GM12878 (cell line): Measurements from ENCODE around the gene PURA. TPM values are rescaled to one million over a fixed set of nuclear protein-coding genes. Genes with fewer than 3 reads are reported as not detected.

Experiments used
- ATAC-seq: fragments of 200-7000 bp; cut with Tn5 transposase; 3 replicates; pipeline ENCODE4 v1.9.1; 2020; ENCODE audit warnings: mild to moderate bottlenecking, moderate library complexity
- BruUV-seq: library from RNA; stranded (reverse); fragments of 400-500 nt; replicated peaks from 2 replicates; lab custom pipeline; 2021; lab: Mats Ljungman, UMichigan
- CTCF ChIA-PET: fragments of 300-600 bp; sonication (Branson Sonifier 250); formaldehyde crosslinking; extraction: SDS; loops from one replicate; lab custom pipeline; 2021; ENCODE audit warnings: inconsistent platforms; lab: Yijun Ruan, JAX
- POLR2A ChIA-PET: fragments of 350-600 bp; formaldehyde crosslinking; extraction: SDS; loops from one replicate; lab custom pipeline; 2021; ENCODE audit warnings: inconsistent platforms; lab: Charles Lee
- RAD21 ChIA-PET: fragments of 300-600 bp; sonication (Branson Sonifier 250); formaldehyde crosslinking; loops from one replicate; lab custom pipeline; 2023; ENCODE audit warnings: antibody characterized with exemption; ENCODE audit not compliant: unreplicated experiment; lab: Charles Lee
- SMC1A ChIA-PET: fragments of 300-600 bp; sonication (Branson Sonifier 250); formaldehyde crosslinking; loops from one replicate; lab custom pipeline; 2023; ENCODE audit not compliant: unreplicated experiment, uncharacterized antibody; lab: Charles Lee
- DNase-seq: peaks from one replicate; pipeline ENCODE4 v3.0.0-alpha.2; 2011; ENCODE audit warnings: low read depth, low spot score
- FAIRE-seq: peaks from 3 replicates; lab custom pipeline; 2011; peaks lifted over from hg19 to GRCh38; lab: Jason Lieb, UNC
- H2AFZ ChIP-seq: 2 replicates; pipeline ENCODE4 v1.6.0; 2011; ENCODE audit warnings: low read depth, low read length, control low read depth; ENCODE audit not compliant: control insufficient read depth
- H3K27ac ChIP-seq: 2 replicates; pipeline ENCODE4 v1.5.1; 2011; ENCODE audit warnings: control low read depth; ENCODE audit not compliant: control insufficient read depth, insufficient read depth
- H3K27me3 ChIP-seq, 2 experiments: replicated peaks in 1 of 2; 2 replicates each; pipeline versions ENCODE4 v1.6.0 to v1.6.1; 2011; ENCODE audit warnings: low read length in 1 of 2; ENCODE audit not compliant: control insufficient read depth in 2 of 2, insufficient read depth in 2 of 2
- H3K36me3 ChIP-seq, 2 experiments: 2 replicates each; pipeline ENCODE4 v1.5.1; 2011; ENCODE audit warnings: low read length in 1 of 2; ENCODE audit not compliant: control insufficient read depth in 2 of 2, insufficient read depth in 2 of 2
- H3K4me1 ChIP-seq: 2 replicates; pipeline ENCODE4 v1.6.1; 2011; ENCODE audit warnings: mild to moderate bottlenecking, low read length, moderate library complexity, mixed read lengths; ENCODE audit not compliant: control insufficient read depth, insufficient read depth
- H3K4me2 ChIP-seq: 2 replicates; pipeline ENCODE4 v1.6.0; 2011; ENCODE audit warnings: control low read depth; ENCODE audit not compliant: control insufficient read depth, insufficient read depth
- H3K4me3 ChIP-seq: fragments of 200-600 bp; sonication (generic); 2 replicates; pipeline ENCODE4 v1.5.1; 2016
- H3K79me2 ChIP-seq: 2 replicates; pipeline ENCODE4 v1.6.0; 2011; ENCODE audit warnings: low read length; ENCODE audit not compliant: control insufficient read depth, insufficient read depth
- H3K9ac ChIP-seq: 2 replicates; pipeline ENCODE4 v1.8.0; 2011; ENCODE audit warnings: low read length, control low read depth, mixed read lengths; ENCODE audit not compliant: control insufficient read depth, insufficient read depth
- H3K9me3 ChIP-seq: replicated peaks from 3 replicates; pipeline ENCODE4 v1.5.1; 2011; ENCODE audit warnings: mild to moderate bottlenecking, low read length; ENCODE audit not compliant: control insufficient read depth, insufficient read depth
- H4K20me1 ChIP-seq: 2 replicates; pipeline ENCODE4 v1.6.0; 2011; ENCODE audit not compliant: control insufficient read depth, insufficient read depth
- EED ChIP-seq: sonication (generic); IDR thresholded peaks from 2 replicates; pipeline ENCODE4 v1.6.1; 2016; ENCODE audit warnings: antibody characterized with exemption, low read depth
- ETV6 ChIP-seq, 2 experiments: fragments of 450-650 bp in 1 of 2; IDR thresholded peaks in 1 of 2; conservative IDR thresholded peaks in 1 of 2; 2 replicates each; pipeline ENCODE4 v1.6.1; 2014; ENCODE audit warnings: antibody characterized with exemption in 1 of 2, borderline replicate concordance in 1 of 2, low read depth in 1 of 2, mild to moderate bottlenecking in 1 of 2, moderate library complexity in 1 of 2
- EZH2 ChIP-seq: IDR thresholded peaks from 2 replicates; pipeline ENCODE4 v1.6.1; 2012; ENCODE audit warnings: low read depth, mild to moderate bottlenecking, control low read depth, inconsistent platforms, low read length, borderline replicate concordance; ENCODE audit not compliant: control insufficient read depth
- IRF5 ChIP-seq: fragments of 450-650 bp; IDR thresholded peaks from 2 replicates; pipeline ENCODE4 v1.6.1; 2017; ENCODE audit warnings: borderline replicate concordance
- RUNX3 ChIP-seq: IDR thresholded peaks from 2 replicates; pipeline ENCODE4 v1.6.1; 2012; ENCODE audit warnings: low read length, inconsistent platforms
- SPI1 ChIP-seq: IDR thresholded peaks from 2 replicates; pipeline ENCODE4 v1.6.1; 2011; ENCODE audit warnings: low read depth, mild to moderate bottlenecking, low read length, moderate library complexity, borderline replicate concordance; ENCODE audit not compliant: insufficient read depth
- ZNF217 ChIP-seq: fragments of 450-650 bp; IDR thresholded peaks from 2 replicates; pipeline ENCODE4 v1.6.1; 2017; ENCODE audit warnings: antibody characterized with exemption, mild to moderate bottlenecking
- WGBS: methylation state at CpG from one replicate; pipeline ENCODE4 v1.1.6; 2016; ENCODE audit warnings: low lambda C conversion rate; ENCODE audit not compliant: insufficient replicate concordance, insufficient coverage; ENCODE audit errors: missing lambda C conversion rate; 5-methylcytosine and 5-hydroxymethylcytosine counted together
- in situ Hi-C: fragments of 300-500 bp; cut with MboI; formaldehyde crosslinking; loops from 9 replicates; pipeline ENCODE4 v1.14.3; 2018; ENCODE audit warnings: mixed read lengths
- intact Hi-C: fragments of 100-400 bp; cut with micrococcal nuclease; formaldehyde crosslinking; loops from one replicate; pipeline ENCODE4 v1.14.2; 2022; ENCODE audit not compliant: unreplicated experiment
- polyA plus RNA-seq, 11 experiments: library from polyadenylated mRNA; depleted of rRNA in 4 of 11; unstranded in 6 of 11; stranded (reverse) in 5 of 11; fragments of >200 nt; fragmentation: Nextera tagmentation in 4 of 11; fragmentation: Illumina TruSeq in 1 of 11; extraction: Ambion mirVana in 4 of 11; extraction: Trizol in 1 of 11; gene quantifications; 1 replicate in 1 of 11; 2 replicates in 10 of 11; pipeline versions ENCODE4 v1.2.1 to v1.2.3, GENCODE V29; 2011 to 2016; ENCODE audit warnings: inconsistent platforms in 2 of 11, missing spikeins in 2 of 11, low read depth in 1 of 11
- total RNA-seq, 4 experiments: library from RNA; depleted of rRNA in 3 of 4; stranded (reverse); fragments of >200 nt in 3 of 4; fragmentation: Illumina TruSeq in 1 of 4; extraction: Trizol in 1 of 4; gene quantifications; 2 replicates each; pipeline versions ENCODE4 v1.2.1 to v1.2.3, GENCODE V29; 2013 to 2021

PURA gene
- total and polyA plus RNA-seq, 10 of the 15 experiments (the other 5 are each of a cell fraction or from before 2014, with no cell fraction given) = 3.3 to 11.8 (median 5.8) TPM

GRCh38 chr5:140131967-140132409 is 18.1 kb downstream of the PURA start:
- ChIA-PET RAD21 (interaction anchor here (0.5 to 3.8 kb wide), 6 partner anchors 12 to 163 kb away, joined by 3 to 16 read pairs (median 6); no protein-coding TSS in a partner anchor), SMC1A (interaction anchor here (0.7 to 5.3 kb wide), 9 partner anchors 9 to 378 kb away, joined by 3 to 39 read pairs (median 4); no protein-coding TSS in a partner anchor), CTCF (interaction anchor here (0.6 to 5.3 kb wide), 11 partner anchors 8 to 110 kb away, joined by 3 to 33 read pairs (median 3); no protein-coding TSS in a partner anchor), POLR2A (interaction anchor here (0.7 to 4.3 kb wide), 3 partner anchors 10 to 13 kb away, joined by 3 to 21 read pairs (median 3); no protein-coding TSS in a partner anchor)
- H3K9ac ChIP-seq = no peak overlapping the region
- no peak overlapping the region for H3K4me3 ChIP-seq
- H3K27ac ChIP-seq = no peak overlapping the region
- H3K4me1 ChIP-seq = peaks cover 8% of the 10 kb centered on the region; the same call in 1 of the 2 replicates
- H3K9me3 ChIP-seq = no peaks in the 10 kb centered on the region
- H2AFZ ChIP-seq = no peak overlapping the region
- DNase-seq = no peak
- 11% methylated on average over 3 of the region's 3 CpGs for WGBS
- intact Hi-C loops = no loop called here
- no peaks in the 10 kb centered on the region for H3K36me3 ChIP-seq
- in situ Hi-C loops = no loop called here
- BruUV-seq = no TSS peak
- no peaks in the 10 kb centered on the region for H3K79me2 ChIP-seq
- 0 out of 2 replicates have a peak, but pooled peaks have one; percentile 55 for TF ChIP-seq SPI1
- TF ChIP-seq RUNX3 = peak; percentile 22; the same call in 1 of the 2 replicates
- no peak for TF ChIP-seq ZNF217
- peak; percentile 71 for TF ChIP-seq EED
- no peak for TF ChIP-seq IRF5
- TF ChIP-seq ETV6 (conservative IDR thresholded peaks at IDR 0.05 in 1 of 2, IDR thresholded peaks at IDR 0.05 in 1 of 2; ENCODE audit: borderline replicate concordance in 1 of 2, low read depth in 1 of 2) = peak in 1 of 2 experiments; percentile 89; a peak in 2 of 4 replicates
- TF ChIP-seq EZH2 = no peak
- H3K4me2 ChIP-seq = peak overlapping the region; percentile 19; the same call in 1 of the 2 replicates
- no peaks in the 10 kb centered on the region for H3K27me3 ChIP-seq
- FAIRE-seq = no peak
- H4K20me1 ChIP-seq = no peaks in the 10 kb centered on the region; the same call in 1 of the 2 replicates
- ATAC-seq = peak; percentile 60
